ENCODE results near the gene ISM1. TPM values are rescaled to one million over a fixed set of nuclear protein-coding genes. Genes with fewer than 3 reads are reported as not detected.

ISM1 gene
- total RNA-seq, 1 donor from 2014 or later, result 0.95 TPM

DNA sequence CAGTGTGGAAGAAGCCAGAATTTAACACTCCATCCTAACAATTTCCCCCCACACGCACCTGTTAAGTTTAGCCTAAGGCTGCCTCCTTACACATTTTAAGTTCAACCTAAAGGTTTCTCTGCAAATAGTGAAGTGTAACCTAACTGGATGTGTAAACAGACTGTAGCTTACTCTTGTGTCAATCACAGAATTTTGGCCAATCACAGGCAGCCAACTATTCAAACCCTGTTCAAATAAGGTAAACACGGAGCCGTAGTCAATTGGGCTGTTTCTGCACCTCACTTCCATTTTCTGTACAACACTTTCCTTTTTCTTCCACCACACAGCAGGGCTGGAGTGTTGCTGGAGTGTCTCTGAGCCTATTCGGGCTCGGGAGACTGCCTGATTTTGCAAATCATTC is 92.1 kb downstream of the ISM1 start:
- no peak for DNase-seq (ENCODE audit: low spot score)

DNA sequence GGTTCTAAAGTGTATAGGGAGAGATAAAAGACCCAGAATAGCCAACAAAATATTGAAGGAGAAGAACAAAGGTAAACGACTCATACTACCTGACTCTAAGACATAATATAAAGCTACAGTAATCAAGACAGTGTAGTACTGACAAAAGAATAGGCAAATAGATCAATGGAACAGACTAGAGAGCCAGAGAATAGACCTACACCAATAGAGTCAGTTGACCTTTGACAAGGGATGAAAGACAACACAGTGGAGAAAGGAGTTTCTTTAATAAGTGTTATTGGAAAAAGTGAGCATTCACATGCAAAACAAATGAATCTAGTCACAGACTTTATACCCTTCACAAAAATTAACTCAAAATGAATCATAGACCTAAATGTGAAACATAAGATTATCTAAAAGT is 96.4 kb downstream of the ISM1 start:
- no peak for DNase-seq (ENCODE audit: low spot score)

DNA sequence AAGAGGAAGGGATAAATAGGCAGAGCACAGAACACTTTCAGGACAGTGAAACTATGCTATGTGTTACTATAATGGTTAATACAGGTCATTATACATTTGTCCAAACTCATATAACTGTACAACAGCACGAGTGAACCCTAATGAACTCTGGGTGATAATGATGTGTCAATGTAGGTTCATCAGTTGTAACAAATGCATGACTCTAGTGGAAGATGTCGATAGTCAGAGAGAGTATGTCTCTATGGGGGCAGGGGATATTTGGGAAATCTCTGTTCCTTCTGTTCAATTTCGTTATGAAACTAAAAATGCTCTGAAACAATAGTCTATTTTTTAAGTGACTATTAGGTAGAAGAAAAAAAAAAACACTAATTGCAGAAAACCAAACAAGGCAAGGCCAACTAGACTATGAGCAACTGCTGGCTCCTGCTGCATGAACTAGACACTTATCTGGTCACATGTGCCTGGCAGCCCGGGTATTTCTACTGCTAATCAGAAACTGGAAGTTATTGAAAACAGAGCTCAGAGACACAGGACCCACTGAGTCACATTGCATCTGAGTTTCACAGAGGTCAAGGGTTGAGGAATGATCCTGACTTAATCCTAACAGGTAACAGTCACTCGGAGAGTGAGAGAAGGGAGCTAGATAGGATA is 97.9 kb downstream of the ISM1 start:
- no peak for DNase-seq (ENCODE audit: low spot score)

DNA sequence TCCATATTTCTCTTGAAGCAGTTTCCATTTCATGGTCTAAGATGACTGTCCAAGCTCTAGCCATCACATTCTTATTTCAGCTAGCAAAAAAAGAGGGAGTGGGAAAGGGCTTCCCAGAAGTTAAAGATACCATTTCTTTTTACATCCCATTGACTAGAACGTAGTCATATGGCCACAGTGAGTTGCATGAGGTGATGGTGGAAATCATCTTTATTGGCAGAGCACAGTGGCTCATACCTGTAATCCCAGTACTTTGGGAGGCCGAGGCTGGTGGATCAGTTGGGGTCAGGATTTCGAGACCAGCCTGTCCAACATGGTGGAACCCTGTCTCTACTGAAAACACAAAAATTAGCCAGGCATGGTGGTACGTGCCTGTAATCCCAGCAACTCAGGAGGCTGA is 99.6 kb downstream of the ISM1 start:
- no peak for DNase-seq (ENCODE audit: low spot score)

DNA sequence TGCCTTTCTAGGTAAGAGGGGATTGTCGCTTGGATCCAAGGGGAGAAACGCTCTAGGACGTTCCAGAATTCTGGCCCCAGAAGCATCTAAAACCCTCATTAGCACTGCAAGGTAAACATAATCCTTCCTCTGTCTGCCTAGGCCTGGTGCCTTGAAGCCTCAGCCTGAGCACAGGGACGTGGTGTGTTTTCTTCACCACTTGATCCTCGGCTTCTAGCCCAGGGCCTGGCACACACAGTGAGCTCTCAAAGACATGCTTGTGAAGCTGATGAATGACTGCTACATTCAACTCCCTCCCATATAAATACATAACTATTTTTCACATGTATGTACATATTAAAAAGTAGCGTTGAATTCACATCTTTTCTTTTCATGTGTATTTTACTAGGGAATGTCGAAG is 100.3 kb downstream of the ISM1 start:
- DNase-seq (ENCODE audit: low spot score), result no peak

DNA sequence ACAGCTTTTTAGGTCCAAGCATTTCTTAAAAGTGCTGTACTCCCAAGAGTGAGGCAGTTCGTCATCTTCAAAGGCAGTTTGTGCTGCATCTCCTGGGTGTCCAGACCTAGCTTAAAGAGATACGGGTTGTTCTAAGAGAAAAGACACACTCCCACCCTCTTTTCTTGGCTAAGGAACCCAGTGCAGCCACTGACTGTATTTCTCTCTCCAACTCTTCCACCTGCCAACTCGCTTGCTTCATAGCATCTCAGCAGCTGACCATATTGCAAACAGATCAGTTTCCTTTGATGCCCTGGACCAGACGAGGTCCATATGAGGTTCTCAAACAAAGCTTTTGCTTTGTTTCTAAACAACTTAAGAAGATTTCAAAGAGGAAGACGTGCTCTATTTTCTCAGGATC is 101.1 kb downstream of the ISM1 start:
- no peak for DNase-seq (ENCODE audit: low spot score)

DNA sequence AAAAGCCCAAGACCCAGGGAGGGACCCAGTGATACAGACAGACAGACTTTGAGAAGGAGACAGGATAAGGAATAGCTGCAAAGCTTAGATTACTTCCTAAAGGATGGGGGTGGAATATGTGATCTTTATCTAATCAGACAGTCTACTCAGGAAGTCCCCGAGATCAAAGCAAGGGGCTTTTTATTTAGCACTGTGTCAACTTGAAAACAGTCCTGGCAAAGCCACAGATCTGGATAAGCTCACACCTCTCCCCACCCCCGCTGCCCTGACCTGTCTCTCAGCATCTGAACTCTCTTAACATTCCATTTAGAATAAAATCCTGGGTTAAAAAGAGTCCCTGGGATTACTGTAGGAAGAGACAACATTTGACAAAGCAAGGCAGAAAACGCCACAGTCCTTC is 101.5 kb downstream of the ISM1 start:
- DNase-seq (ENCODE audit: low spot score), result no peak

DNA sequence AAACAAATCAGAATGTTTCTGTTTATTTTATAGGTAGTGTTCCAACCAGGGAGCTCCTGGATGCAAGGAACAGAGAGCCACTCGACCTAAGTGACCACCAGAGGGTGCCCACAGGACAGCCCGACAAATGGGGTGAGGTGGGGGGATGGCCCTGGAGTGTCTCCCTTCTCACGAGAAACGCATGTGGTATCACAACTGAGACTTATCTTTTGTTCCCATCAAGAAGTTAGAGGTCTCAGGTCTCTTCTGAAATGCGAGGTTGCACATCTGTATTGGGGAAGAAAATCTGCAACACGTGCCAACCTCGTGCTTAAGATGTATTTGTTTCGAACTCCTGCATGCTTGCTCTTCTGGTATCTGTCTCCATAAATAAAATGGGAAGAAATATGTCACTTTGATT is 104.0 kb downstream of the ISM1 start:
- DNase-seq (ENCODE audit: low spot score), result no peak

DNA sequence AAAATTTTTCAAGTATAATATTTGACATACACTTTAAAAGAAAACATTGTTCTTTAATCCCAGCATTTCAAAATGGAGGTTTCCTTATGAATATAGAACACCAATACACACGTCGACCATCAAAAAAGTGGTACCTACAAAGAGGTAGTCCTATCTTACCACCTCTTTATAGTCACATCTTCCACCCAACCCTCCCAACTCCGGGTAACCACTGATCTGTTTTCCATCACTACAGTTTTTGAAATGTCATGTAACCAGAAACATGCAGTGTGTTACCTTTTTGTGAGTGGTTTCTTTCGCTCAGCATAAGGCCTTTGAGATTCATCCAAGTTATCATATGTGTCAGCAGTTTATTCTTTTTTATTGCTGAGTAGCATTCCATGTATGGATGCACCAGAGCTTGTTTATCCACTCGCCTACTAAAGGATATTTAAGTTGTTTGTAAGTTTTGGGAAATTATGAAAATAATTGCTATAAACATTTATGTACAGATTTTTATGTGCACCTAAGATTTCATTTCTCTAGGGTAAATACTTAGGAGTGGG is 104.8 kb downstream of the ISM1 start:
- no peak for DNase-seq (ENCODE audit: low spot score)

DNA sequence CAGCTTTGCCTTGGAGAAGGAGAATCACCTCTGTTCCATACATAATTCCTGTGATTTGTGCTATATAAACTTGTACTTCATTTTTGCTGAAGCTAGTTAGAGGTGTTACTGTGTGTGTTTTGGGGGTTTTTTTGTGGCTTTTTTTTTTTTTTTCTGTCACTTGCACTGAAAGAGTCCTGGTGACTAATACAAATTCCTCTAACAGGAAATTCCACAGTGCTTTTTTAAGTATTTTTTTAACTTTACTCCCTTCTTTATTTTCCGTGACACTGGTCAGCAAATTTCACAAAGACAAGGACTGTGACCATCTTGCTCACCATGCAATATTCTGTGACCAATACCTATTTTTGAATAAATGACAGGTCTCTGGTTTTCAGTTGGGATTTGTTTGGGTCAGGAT is 110.5 kb downstream of the ISM1 start:
- DNase-seq (ENCODE audit: low spot score), result no peak

DNA sequence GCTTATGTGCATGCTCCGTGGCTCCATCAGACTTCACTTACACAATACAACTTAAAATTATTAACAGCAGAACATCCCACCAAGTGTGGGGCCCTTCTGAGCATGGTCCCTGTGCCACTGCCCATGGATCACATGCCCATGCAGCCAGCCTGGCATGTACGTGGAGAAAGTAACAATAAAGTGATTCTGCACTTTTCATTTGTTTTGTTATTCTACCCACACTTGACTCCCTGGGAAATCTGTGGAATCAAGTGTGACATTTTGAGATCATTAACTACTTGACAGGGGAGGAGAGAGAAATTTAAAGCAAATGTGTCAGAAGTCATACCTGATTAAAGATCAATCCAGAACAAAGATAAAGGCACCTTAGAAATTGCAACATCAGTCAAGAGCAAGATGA is 112.0 kb downstream of the ISM1 start:
- DNase-seq (ENCODE audit: low spot score), result no peak

DNA sequence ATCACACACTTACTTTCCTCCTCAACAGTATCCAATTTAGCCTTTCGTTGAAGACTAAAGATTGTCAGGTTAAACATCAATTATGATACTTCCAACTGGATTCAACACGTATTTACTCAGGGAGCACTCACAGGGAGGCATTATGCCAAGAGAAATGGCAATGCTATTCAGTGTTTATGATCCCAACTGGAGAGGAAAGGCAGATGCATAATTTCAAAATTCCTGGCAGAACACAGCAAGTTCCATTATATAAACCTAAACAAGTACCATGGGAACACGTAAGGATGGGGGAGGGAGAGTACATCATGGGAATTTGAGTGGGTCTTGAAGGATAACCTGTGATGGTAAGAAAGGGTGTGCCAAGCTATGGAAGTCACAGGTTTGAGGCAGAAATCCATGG is 112.7 kb downstream of the ISM1 start:
- DNase-seq (ENCODE audit: low spot score), result no peak

DNA sequence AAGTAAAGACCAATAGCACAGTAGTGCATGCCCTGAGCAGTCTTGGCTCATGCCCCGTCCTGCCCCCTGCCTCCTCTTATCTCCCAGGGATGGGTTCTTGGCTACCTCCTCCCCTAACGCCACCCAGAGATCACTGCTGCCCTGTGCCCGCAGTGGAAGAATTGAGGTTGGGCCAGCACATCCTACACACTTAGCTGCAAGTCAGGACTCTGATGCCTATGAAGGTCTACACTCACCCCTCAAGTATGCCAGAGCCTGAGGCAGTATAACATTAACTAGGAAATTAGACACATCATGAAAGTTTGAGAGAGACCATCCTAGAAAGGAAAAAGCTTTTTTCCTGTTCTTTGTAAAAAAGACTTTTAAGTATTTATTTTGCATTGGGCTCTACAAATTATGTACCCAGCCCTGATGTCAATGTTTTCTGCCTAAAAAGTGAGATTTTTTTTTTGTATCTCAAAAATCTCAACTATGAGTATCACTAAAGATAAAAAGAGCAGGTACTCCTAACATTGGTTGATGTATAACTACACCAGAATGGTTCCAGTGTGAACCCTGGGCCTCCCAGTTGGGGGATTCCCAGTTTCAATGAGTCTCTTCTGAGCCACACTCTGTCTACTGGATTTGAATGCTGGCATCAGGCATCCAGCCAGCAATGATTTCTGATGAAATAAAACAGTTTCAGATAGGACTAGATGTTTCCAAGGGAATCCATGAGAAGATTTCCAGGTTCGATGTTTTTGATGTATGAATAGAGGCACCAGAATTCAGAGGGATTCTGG is 115.4 kb downstream of the ISM1 start:
- no peak for DNase-seq (ENCODE audit: low spot score)

DNA sequence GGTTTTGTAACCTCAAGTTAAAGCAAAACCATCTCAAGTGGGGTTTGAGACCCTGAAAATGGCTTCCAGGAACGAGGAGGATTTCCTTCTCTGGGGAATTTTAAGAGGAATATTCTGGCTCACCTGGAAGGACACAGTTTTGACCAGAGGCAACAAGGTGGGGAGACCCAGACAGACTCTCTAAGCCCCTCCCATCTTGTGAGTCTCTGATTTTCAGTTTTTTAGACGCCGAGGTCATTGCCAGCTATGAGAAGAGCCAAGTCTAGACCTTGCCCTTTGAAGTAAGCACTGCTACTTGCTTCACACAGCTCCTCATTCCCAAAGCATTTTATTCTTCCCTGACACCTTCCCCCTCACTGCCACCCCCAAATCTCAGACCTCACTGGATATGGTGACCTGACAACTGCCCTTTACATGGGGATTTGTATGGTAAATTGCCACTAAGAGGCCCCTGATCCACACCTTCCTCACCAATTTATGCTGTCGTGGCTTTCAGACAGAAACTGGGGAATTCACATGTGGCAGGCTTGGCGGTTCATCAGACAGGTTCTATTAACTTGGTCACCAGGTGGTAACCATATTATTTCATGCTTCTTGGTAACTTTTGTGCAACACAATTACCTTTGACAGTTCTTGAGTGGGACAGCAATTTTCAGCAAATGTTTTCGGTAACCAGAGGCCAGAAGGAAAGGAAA is 116.2 kb downstream of the ISM1 start:
- DNase-seq (ENCODE audit: low spot score), result no peak

DNA sequence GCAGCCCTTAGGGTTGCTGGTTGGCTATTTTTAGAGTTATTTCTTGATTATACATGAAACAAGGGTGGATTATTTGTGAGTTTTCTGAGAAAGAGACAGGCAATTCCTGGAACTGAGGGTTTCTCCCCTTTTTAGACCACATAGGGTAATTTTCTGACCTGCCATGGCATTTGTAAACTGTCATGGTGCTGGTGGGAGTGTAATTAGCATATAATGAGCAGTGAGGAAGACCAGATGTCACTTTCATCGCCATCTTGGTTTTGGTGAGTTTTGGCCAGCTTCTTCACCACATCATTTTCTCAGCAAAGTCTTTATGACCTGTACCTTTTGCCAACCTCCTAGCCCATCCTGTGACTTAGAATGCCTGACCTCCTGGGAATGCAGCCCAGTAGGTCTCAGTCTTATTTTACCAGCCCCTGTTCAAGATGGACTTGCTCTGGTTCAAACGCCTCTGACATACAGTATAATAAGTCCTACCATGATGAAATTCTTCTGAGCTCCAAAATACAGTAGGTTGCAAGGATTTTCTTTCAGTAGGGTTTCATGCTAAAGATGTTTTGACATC is 117.1 kb downstream of the ISM1 start:
- no peak for DNase-seq (ENCODE audit: low spot score)

DNA sequence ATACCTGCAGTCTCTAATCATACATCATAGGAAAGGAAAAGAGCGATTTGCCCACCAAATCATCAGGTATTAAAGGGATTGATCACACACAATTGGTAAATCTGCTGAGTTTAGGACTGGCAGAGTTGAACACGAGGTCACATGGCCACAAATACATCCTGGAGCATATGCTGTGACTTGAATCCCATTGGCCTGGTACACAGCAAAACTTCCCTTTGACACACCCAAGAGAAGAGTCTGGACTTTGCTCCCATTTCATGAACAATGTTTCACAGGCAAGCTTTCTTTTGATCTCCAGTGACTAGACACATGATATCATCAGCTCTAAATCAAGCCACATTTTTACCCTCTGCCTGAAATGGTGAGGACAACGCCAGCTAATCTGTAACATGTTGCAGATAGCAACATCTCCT is 117.9 kb downstream of the ISM1 start:
- peak; percentile 39 for DNase-seq (ENCODE audit: low spot score)

DNA sequence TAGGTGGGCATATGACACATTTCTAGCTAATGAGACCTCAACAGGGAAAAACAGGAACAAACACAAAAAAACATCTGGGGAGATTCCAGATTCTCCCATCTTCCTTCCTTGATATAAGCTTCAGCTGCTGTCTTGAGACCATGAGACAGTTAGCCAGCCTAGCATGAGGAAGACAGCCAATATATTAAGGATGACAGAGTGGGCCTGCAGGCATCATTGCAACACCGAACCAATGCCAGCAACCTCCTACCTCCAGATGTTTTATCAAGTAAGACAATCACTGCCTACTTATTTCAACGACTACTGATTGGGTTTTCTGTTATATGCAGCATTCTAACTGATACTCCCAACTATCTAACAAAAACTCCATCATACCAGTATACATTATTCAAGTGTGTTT is 119.0 kb downstream of the ISM1 start:
- DNase-seq (ENCODE audit: low spot score), result no peak

DNA sequence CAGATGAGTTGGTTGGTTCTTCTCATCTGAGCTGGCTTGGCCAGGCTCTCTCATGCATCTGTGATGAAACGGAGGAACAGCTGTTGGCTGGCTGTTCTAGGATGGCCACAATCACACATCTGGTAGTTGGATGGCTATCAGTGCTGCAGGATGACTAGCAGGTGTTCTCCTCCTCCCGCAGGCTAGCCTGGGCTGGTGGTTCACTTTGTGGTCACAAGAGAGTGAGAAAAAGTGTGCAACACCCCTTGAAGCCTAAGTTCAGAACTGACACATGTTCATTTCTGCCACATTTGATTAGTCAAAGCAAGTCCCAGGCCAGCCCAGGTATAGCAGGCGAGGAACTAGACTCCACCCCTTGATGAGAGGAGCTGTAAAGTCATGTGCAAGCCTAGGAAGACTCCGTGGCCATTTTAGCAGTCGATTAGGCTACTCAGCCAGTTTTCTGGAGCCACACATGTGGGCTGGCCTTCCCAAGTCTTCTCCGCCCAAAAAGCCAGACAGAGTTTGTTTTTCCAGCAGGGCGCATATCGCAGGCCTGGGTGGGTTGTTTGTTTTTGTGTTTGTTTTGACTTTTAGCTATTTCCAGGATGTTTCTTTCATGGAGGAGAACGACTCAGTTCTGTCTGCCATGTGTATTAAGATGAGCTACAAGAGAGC is 120.8 kb downstream of the ISM1 start:
- DNase-seq (ENCODE audit: low spot score), result no peak

DNA sequence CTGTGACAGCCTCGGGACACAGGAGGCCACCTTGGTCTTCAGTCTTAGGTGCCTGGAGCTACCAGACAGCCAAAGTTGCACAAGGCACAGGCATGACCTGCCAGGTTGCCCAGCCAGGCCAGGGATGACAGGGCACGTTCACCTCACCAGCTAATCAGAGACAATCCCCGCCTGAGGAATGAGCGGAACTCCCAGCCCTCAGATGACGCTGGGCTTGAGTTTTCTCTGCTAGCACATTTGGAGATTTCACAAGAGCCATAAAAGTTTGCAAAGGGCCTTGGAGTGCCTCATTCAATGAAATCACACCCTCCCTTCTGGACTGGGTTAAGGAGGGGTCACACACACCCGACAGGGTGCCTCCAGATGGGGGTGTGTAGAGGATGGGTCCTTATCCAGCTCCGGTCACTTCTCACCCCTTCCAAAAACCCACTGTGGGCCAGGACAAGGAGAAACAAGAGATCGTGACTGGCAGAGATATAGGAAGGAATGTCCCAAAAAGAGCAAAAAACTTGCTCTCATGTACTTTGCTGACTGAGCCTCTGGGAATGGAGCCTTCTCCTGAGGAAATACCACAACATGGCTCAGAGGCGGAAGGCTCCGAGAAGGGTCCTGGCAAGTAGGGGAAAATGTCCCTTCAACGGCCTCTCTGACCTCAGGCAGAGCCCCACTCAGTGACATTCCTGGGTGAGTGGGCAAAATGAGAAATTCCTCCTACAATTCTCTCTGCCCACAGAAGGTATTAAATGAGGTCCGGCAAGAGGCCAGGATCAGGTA is 121.6 kb downstream of the ISM1 start:
- no peak for DNase-seq (ENCODE audit: low spot score)

DNA sequence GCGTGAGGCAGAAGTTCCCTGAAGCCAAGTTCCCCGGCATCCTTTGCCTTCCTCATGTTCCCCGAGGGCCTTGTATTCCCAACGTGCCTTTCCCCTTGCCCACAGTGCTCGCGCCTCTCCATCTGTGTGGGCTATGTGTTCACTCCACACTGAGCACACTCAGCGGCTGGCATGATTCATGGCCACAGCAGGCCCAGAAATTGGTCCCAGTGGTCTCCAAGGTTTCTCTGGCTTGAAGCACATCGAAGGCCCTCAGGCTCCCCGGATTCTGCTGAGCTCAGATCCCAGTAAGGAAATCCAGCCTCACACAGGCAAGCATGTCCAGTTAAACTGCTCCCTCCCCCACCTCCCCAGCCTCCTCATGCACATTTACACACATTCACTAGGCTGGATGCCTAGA is 123.6 kb downstream of the ISM1 start:
- DNase-seq (ENCODE audit: low spot score), result no peak

Measured in mucosa of gallbladder (tissue), 1 donor.